Renal cortex interstitium (tissue), 11 donors: ENCODE measurements around the gene HBE1. TPM values are rescaled to one million over a fixed set of nuclear protein-coding genes. Genes with fewer than 3 reads are reported as not detected.

Experiments used
- DNase-seq, 11 donors: peaks; one replicate each; pipeline ENCODE4 v3.0.0-alpha.2; 2013; ENCODE audit warnings: low read depth in 9 of 11, low spot score in 4 of 11; ENCODE audit errors: extremely low read depth in 1 of 11
- polyA plus RNA-seq, 3 donors: library from polyadenylated mRNA; unstranded; fragments of 120-200 nt; gene quantifications; one replicate each; pipeline ENCODE4 v1.2.1, GENCODE V29; 2013; ENCODE audit not compliant: insufficient read length in 3 of 3

HBE1 gene
- polyA plus RNA-seq, 3 donors = 2.4 to 26.1 (median 9.6) TPM

DNA sequence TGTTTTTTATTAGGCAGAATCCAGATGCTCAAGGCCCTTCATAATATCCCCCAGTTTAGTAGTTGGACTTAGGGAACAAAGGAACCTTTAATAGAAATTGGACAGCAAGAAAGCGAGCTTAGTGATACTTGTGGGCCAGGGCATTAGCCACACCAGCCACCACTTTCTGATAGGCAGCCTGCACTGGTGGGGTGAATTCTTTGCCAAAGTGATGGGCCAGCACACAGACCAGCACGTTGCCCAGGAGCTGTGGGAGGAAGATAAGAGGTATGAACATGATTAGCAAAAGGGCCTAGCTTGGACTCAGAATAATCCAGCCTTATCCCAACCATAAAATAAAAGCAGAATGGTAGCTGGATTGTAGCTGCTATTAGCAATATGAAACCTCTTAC lies 44.3 kb downstream of the HBE1 start:
- DNase-seq = no peak

DNA sequence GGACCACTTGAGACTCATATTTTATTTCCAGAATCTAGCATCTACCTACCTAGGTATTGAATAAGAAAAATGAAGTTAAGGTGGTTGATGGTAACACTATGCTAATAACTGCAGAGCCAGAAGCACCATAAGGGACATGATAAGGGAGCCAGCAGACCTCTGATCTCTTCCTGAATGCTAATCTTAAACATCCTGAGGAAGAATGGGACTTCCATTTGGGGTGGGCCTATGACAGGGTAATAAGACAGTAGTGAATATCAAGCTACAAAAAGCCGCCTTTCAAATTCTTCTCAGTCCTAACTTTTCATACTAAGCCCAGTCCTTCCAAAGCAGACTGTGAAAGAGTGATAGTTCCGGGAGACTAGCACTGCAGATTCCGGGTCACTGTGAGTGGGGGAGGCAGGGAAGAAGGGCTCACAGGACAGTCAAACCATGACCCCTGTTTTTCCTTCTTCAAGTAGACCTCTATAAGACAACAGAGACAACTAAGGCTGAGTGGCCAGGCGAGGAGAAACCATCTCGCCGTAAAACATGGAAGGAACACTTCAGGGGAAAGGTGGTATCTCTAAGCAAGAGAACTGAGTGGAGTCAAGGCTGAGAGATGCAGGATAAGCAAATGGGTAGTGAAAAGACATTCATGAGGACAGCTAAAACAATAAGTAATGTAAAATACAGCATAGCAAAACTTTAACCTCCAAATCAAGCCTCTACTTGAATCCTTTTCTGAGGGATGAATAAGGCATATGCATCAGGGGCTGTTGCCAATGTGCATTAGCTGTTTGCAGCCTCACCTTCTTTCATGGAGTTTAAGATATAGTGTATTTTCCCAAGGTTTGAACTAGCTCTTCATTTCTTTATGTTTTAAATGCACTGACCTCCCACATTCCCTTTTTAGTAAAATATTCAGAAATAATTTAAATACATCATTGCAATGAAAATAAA lies 44.9 kb downstream of the HBE1 start:
- DNase-seq = no peak

DNA sequence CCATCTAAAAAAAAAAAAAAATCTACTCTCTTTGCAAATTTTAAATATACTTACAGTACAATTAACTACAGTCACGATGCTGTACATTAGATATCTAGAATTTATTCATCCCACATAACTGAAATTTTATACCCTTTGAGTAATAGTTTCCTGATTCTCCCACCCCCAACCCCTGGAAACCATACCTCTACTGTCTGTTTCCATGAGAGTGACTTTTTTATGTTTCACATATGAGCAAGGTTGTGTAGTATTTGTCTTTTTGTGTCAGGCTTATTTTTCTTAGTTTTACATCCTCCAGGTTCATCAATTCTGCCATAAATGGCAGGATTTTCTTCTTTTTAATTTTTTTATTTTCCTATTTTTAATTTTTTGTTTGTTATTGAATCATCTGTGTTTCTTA lies 46.1 kb downstream of the HBE1 start:
- DNase-seq = no peak

DNA sequence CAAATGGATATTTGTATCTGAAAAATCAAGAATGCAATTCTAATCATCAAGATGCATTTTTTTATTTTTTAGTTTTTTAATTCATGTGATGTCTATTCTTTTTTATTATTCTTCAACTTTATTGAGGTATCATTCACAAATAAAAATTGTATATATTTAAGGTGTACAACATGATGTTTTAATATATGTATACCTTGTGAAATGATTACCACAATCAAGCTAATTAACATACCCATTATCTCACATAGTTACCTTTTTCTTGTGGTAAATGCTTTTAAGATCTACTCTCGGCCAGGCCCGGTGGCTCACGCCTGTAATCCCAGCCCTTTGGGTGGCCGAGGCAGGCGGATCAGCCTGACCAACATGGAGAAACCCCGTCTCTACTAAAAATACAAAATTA lies 46.6 kb downstream of the HBE1 start:
- DNase-seq = no peak

Other genes with a start within 250 kb of the HBE1 start
- not detected for gene OR52J3, start 223.4 kb downstream of the HBE1 start, polyA plus RNA-seq
- not detected for gene OR52E2, start 210.3 kb downstream of the HBE1 start, polyA plus RNA-seq
- gene OR52E1, start 200.4 kb downstream of the HBE1 start, polyA plus RNA-seq = not detected
- not detected for gene OR52A5, start 131.6 kb downstream of the HBE1 start, polyA plus RNA-seq
- gene OR52A1, start 115.2 kb downstream of the HBE1 start, polyA plus RNA-seq = under 1 TPM in 2 of 3 donors, not detected in 1; 0.01 to 0.05 TPM
- not detected for gene OR51V1, start 69.3 kb downstream of the HBE1 start, polyA plus RNA-seq
- gene HBB, start 42.9 kb downstream of the HBE1 start, polyA plus RNA-seq = 100 to 1,000 TPM; 110 to 331 (median 134) TPM
- 1 to 10 TPM; 1.2 to 2.1 (median 1.8) TPM for gene HBD, start 35.5 kb downstream of the HBE1 start, polyA plus RNA-seq
- gene HBG1, start 20.1 kb downstream of the HBE1 start, polyA plus RNA-seq = 100 to 1,000 TPM; 304 to 877 (median 766) TPM
- gene HBG2, start 15.2 kb downstream of the HBE1 start, polyA plus RNA-seq = 1,000 to 10,000 TPM; 1,167 to 4,071 (median 1,615) TPM
- under 1 TPM in 2 of 3 donors, not detected in 1; 0.11 to 0.27 TPM for gene OR51B4, start 32.0 kb upstream of the HBE1 start, polyA plus RNA-seq
- not detected for gene OR51B2, start 54.4 kb upstream of the HBE1 start, polyA plus RNA-seq
- under 1 TPM; 0.33 to 0.56 (median 0.50) TPM for gene OR51B5, start 73.6 kb upstream of the HBE1 start, polyA plus RNA-seq
- gene OR51B6, start 81.6 kb upstream of the HBE1 start, polyA plus RNA-seq = not detected
- gene OR51M1, start 113.9 kb upstream of the HBE1 start, polyA plus RNA-seq = not detected
- gene OR51Q1, start 152.2 kb upstream of the HBE1 start, polyA plus RNA-seq = not detected
- gene OR51I1, start 171.6 kb upstream of the HBE1 start, polyA plus RNA-seq = not detected
- under 1 TPM in 1 of 3 donors, not detected in 2; 0.09 TPM for gene OR51I2, start 179.4 kb upstream of the HBE1 start, polyA plus RNA-seq
- gene OR52D1, start 218.7 kb upstream of the HBE1 start, polyA plus RNA-seq = not detected
- not detected for gene UBQLN3, start 240.0 kb upstream of the HBE1 start, polyA plus RNA-seq
- under 1 TPM; 0.56 to 0.85 (median 0.62) TPM for gene UBQLNL, start 246.8 kb upstream of the HBE1 start, polyA plus RNA-seq